ENCODE measurements around the gene ZNF319. TPM values are rescaled to one million over a fixed set of nuclear protein-coding genes. Genes with fewer than 3 reads are reported as not detected.

ZNF319 gene
- total and polyA plus RNA-seq, 4 donors = 0.64 to 3.4 (median 2.6) TPM

GRCh38 chr16:58019866-58020538, 19.5 kb upstream of the ZNF319 start:
- H3K4me1 ChIP-seq (ENCODE audit: control insufficient read depth in 4 of 4, insufficient read depth in 4 of 4, low read length in 3 of 4) = peaks cover 3 to 29% (median 26%) of the 10 kb centered on the region in 4 donors
- no peak overlapping the region for H3K9ac ChIP-seq (ENCODE audit: low read depth in 1 of 2, low read length in 2 of 2)
- no peaks in the 10 kb centered on the region for H3K27me3 ChIP-seq (ENCODE audit: control insufficient read depth in 4 of 4, insufficient read depth in 4 of 4, low read length in 3 of 4)
- peaks cover 0 to 7% (median 5%) of the 10 kb centered on the region in 4 donors for H3K36me3 ChIP-seq (ENCODE audit: control insufficient read depth in 4 of 4, insufficient read depth in 3 of 4, low read depth in 1 of 4, low read length in 3 of 4)
- no peaks in the 10 kb centered on the region for H3K9me3 ChIP-seq (ENCODE audit: control insufficient read depth in 4 of 4, low read length in 3 of 4)
- no peak for DNase-seq (ENCODE audit: low spot score)
- TF ChIP-seq JUND (IDR thresholded peaks at IDR 0.05) (no peak), RXRA (IDR thresholded peaks at IDR 0.05) (no peak), REST (IDR thresholded peaks at IDR 0.05) (no peak), HNF4A (conservative IDR thresholded peaks at IDR 0.05) (no peak), ATF3 (IDR thresholded peaks at IDR 0.05) (no peak), FOXA2 (IDR thresholded peaks at IDR 0.05) (no peak), YY1 (IDR thresholded peaks at IDR 0.05) (no peak), GABPA (IDR thresholded peaks at IDR 0.05 in 1 of 2, conservative IDR thresholded peaks at IDR 0.05 in 1 of 2) (no peak)
- H3K4me3 ChIP-seq (ENCODE audit: low read depth in 1 of 3, low read length in 3 of 3) = no peak overlapping the region
- no peak overlapping the region for H3K27ac ChIP-seq (ENCODE audit: low read depth in 1 of 2, low read length in 2 of 2)
- 85% methylated on average over 8 of the region's 8 CpGs for WGBS

- no peak overlapping the region for H3K27ac ChIP-seq (ENCODE audit: low read depth in 1 of 2, low read length in 2 of 2)
- 89% methylated on average over 7 of the region's 7 CpGs for WGBS
- H3K27me3 ChIP-seq (ENCODE audit: control insufficient read depth in 4 of 4, insufficient read depth in 4 of 4, low read length in 3 of 4) = no peaks in the 10 kb centered on the region
- no peaks in the 10 kb centered on the region for H3K9me3 ChIP-seq (ENCODE audit: control insufficient read depth in 4 of 4, low read length in 3 of 4)
- H3K9ac ChIP-seq (ENCODE audit: low read depth in 1 of 2, low read length in 2 of 2) = no peak overlapping the region
- no peak overlapping the region for H3K4me3 ChIP-seq (ENCODE audit: low read depth in 1 of 3, low read length in 3 of 3)
- peaks cover 0 to 7% (median 5%) of the 10 kb centered on the region in 4 donors for H3K36me3 ChIP-seq (ENCODE audit: control insufficient read depth in 4 of 4, insufficient read depth in 3 of 4, low read depth in 1 of 4, low read length in 3 of 4)
- no peak for DNase-seq (ENCODE audit: low spot score)
- TF ChIP-seq NR2F2 (IDR thresholded peaks at IDR 0.05) (no peak), RAD21 (IDR thresholded peaks at IDR 0.05) (peak; percentile 8 to 44), ATF3 (IDR thresholded peaks at IDR 0.05) (no peak), FOXA1 (IDR thresholded peaks at IDR 0.05) (no peak), MAX (IDR thresholded peaks at IDR 0.05) (no peak), EGR1 (IDR thresholded peaks at IDR 0.05; ENCODE audit: low read depth in 2 of 2) (no peak), RXRA (IDR thresholded peaks at IDR 0.05) (peak in 1 of 2 donors; percentile 55), SP1 (IDR thresholded peaks at IDR 0.05) (no peak), CTCF (IDR thresholded peaks at IDR 0.05; ENCODE audit: low read depth, low read length, missing input control) (peak; percentile 16)
- H3K4me1 ChIP-seq (ENCODE audit: control insufficient read depth in 4 of 4, insufficient read depth in 4 of 4, low read length in 3 of 4) = peaks cover 2 to 21% (median 18%) of the 10 kb centered on the region in 4 donors
Observed at GRCh38 chr16:58018803-58019202, 18.3 kb upstream of the ZNF319 start.
